Measurements from ENCODE around the gene ABCE1. TPM values are rescaled to one million over a fixed set of nuclear protein-coding genes. Genes with fewer than 3 reads are reported as not detected.
A peak's percentile ranks its signal among the peaks of the same experiment; 100 is the strongest.

The ABCE1 gene
- total and polyA plus RNA-seq, 4 donors = 19.0 to 72.6 (median 44.8) TPM

GRCh38 chr4:145061318-145061920 lies 36.7 kb upstream of the ABCE1 start:
- no peaks in the 10 kb centered on the region for H3K27me3 ChIP-seq (ENCODE audit: control insufficient read depth in 3 of 3, insufficient read depth in 3 of 3, low read length in 2 of 3)
- peak overlapping the region in 1 of 2 donors; percentile 13 for H3K9ac ChIP-seq (ENCODE audit: insufficient read depth in 1 of 2, low read length in 2 of 2)
- 62 to 64% methylated on average over 6 of the region's 6 CpGs for WGBS, 2 donors
- no peak overlapping the region for H3K27ac ChIP-seq (ENCODE audit: low read depth in 1 of 2, low read length in 1 of 2)
- no peaks in the 10 kb centered on the region for H3K9me3 ChIP-seq (ENCODE audit: control insufficient read depth in 4 of 4, insufficient read depth in 3 of 4, low read length in 3 of 4)
- H3K4me3 ChIP-seq = no peak overlapping the region
- H3K36me3 ChIP-seq (ENCODE audit: control insufficient read depth in 4 of 4, insufficient read depth in 4 of 4, low read length in 4 of 4) = peaks cover 0 to 6% (median 2%) of the 10 kb centered on the region in 4 donors
- peaks cover 0 to 9% (median 0%) of the 10 kb centered on the region in 5 donors for H3K4me1 ChIP-seq (ENCODE audit: control insufficient read depth in 5 of 5, insufficient read depth in 5 of 5, low read length in 5 of 5)
- DNase-seq (peak in 2 of 3 donors; percentile 74 to 84), ATAC-seq (ENCODE audit: insufficient read depth, low FRiP score) (no peak)
- peak; percentile 6 for TF ChIP-seq CTCF (IDR thresholded peaks at IDR 0.05; ENCODE audit: control extremely low read depth, extremely low read depth)

GRCh38 chr4:145066063-145066501 lies 32.0 kb upstream of the ABCE1 start:
- Histone ChIP-seq H3K9me3 (ENCODE audit: control insufficient read depth in 4 of 4, insufficient read depth in 3 of 4, low read length in 3 of 4) (no peaks in the 10 kb centered on the region), H3K4me1 (ENCODE audit: control insufficient read depth in 5 of 5, insufficient read depth in 5 of 5, low read length in 5 of 5) (peaks cover 0 to 7% (median 0%) of the 10 kb centered on the region in 5 donors), H3K4me3 (no peak overlapping the region), H3K27me3 (ENCODE audit: control insufficient read depth in 3 of 3, insufficient read depth in 3 of 3, low read length in 2 of 3) (no peaks in the 10 kb centered on the region), H3K27ac (ENCODE audit: low read depth in 1 of 2, low read length in 1 of 2) (no peak overlapping the region), H3K9ac (ENCODE audit: insufficient read depth in 1 of 2, low read length in 2 of 2) (no peak overlapping the region), H3K36me3 (ENCODE audit: control insufficient read depth in 4 of 4, insufficient read depth in 4 of 4, low read length in 4 of 4) (peaks cover 0 to 6% (median 2%) of the 10 kb centered on the region in 4 donors)
- ATAC-seq (ENCODE audit: insufficient read depth, low FRiP score) (no peak), DNase-seq (peak in 1 of 3 donors; percentile 31)
- TF ChIP-seq CTCF (IDR thresholded peaks at IDR 0.05; ENCODE audit: control extremely low read depth, extremely low read depth) = no peak
- WGBS, 2 donors = 43 to 66% methylated on average over 2 of the region's 2 CpGs

- 68 to 87% methylated on average over 3 of the region's 3 CpGs for WGBS, 2 donors
- H3K9me3 ChIP-seq (ENCODE audit: control insufficient read depth in 4 of 4, insufficient read depth in 3 of 4, low read length in 3 of 4) = no peaks in the 10 kb centered on the region
- TF ChIP-seq CTCF (IDR thresholded peaks at IDR 0.05; ENCODE audit: control extremely low read depth, extremely low read depth) = no peak
Measured at GRCh38 chr4:145069361-145069760, 28.8 kb upstream of the ABCE1 start.

More at GRCh38 chr4:145069361-145069760, 28.8 kb upstream of the ABCE1 start:
- Histone ChIP-seq H3K27ac (ENCODE audit: low read depth in 1 of 2, low read length in 1 of 2) (no peak overlapping the region), H3K27me3 (ENCODE audit: control insufficient read depth in 3 of 3, insufficient read depth in 3 of 3, low read length in 2 of 3) (no peaks in the 10 kb centered on the region), H3K4me1 (ENCODE audit: control insufficient read depth in 5 of 5, insufficient read depth in 5 of 5, low read length in 5 of 5) (peaks cover 0 to 7% (median 0%) of the 10 kb centered on the region in 5 donors), H3K36me3 (ENCODE audit: control insufficient read depth in 4 of 4, insufficient read depth in 4 of 4, low read length in 4 of 4) (no peaks in the 10 kb centered on the region), H3K4me3 (no peak overlapping the region), H3K9ac (ENCODE audit: insufficient read depth in 1 of 2, low read length in 2 of 2) (no peak overlapping the region)
- ATAC-seq (ENCODE audit: insufficient read depth, low FRiP score) (no peak), DNase-seq (no peak)
